ENCODE results near the gene CYBC1.
"Not testable (repeated sequence)": the region's sequence is repeated elsewhere in the genome, so short reads cannot be mapped to it uniquely, and the experiment has no call there.

CYBC1 gene

GRCh38 chr17:82433560-82434215 lies 16.9 kb downstream of the CYBC1 start:
- no peak for DNase-seq

GRCh38 chr17:82432017-82432416 lies 18.5 kb downstream of the CYBC1 start:
- DNase-seq = no peak

- no peak for DNase-seq
These were observed 20.7 kb downstream of the CYBC1 start for GRCh38 chr17:82429824-82430223.

- no peak for DNase-seq
These were observed 22.0 kb downstream of the CYBC1 start for GRCh38 chr17:82428546-82428945.

GRCh38 chr17:82424863-82425159 lies 25.7 kb downstream of the CYBC1 start:
- no peak for DNase-seq

- peak; percentile 60 for DNase-seq
These were observed 26.3 kb downstream of the CYBC1 start for GRCh38 chr17:82424001-82424862.

GRCh38 chr17:82419540-82419939 lies 31.0 kb downstream of the CYBC1 start:
- DNase-seq = no peak

GRCh38 chr17:82418001-82418986 lies 32.3 kb downstream of the CYBC1 start, which contains the start of the genes HEXD and OGFOD3:
Gene HEXD, plus strand, starts transcription at chr17:82418347. Its CDS starts 1,453 bp downstream, at chr17:82419800.
Gene OGFOD3, minus strand, starts transcription at chr17:82418586. Its CDS starts 101 bp downstream, at chr17:82418485.
- peak; percentile 80 for DNase-seq

- no peak for DNase-seq
These were observed 33.8 kb downstream of the CYBC1 start for GRCh38 chr17:82416771-82417170.

GRCh38 chr17:82416264-82416663 lies 34.3 kb downstream of the CYBC1 start:
- no peak for DNase-seq

- DNase-seq = no peak
These were observed 34.8 kb downstream of the CYBC1 start for GRCh38 chr17:82415786-82416185.

- DNase-seq = no peak
These were observed 35.2 kb downstream of the CYBC1 start for GRCh38 chr17:82415336-82415735.

GRCh38 chr17:82414548-82415281 lies 35.8 kb downstream of the CYBC1 start:
- DNase-seq = peak; percentile 81

- no peak for DNase-seq
These were observed 37.7 kb downstream of the CYBC1 start for GRCh38 chr17:82412535-82413520.

GRCh38 chr17:82412081-82412480 lies 38.5 kb downstream of the CYBC1 start:
- DNase-seq = not testable (repeated sequence)

GRCh38 chr17:82411396-82412053 lies 39.0 kb downstream of the CYBC1 start:
- DNase-seq = no peak

GRCh38 chr17:82410014-82410716 lies 40.4 kb downstream of the CYBC1 start:
- no peak for DNase-seq

- DNase-seq = no peak
These were observed 41.6 kb downstream of the CYBC1 start for GRCh38 chr17:82408938-82409318.

- DNase-seq = no peak
These were observed 42.1 kb downstream of the CYBC1 start for GRCh38 chr17:82408288-82408937.
